C4-2B (cell line): ENCODE results near the gene ADAM22.

Source experiments
- H3K27ac ChIP-seq: fragments of 450-650 bp; 2 replicates; pipeline ENCODE4 v1.5.1; 2017
- ZFX ChIP-seq: fragments of 450-650 bp; IDR thresholded peaks from 2 replicates; pipeline ENCODE4 v1.6.1; 2017
- TF ChIP-seq, protein P1 (sequence below): fragments of 450-650 bp; conservative IDR thresholded peaks from 2 replicates; pipeline ENCODE4 v1.5.1; 2017; ENCODE audit warnings: mild to moderate bottlenecking

Gene ADAM22

GRCh38 chr7:88184848-88185304, 250.8 kb downstream of the ADAM22 start:
- no peak overlapping the region for H3K27ac ChIP-seq
- TF ChIP-seq, protein P1, sequence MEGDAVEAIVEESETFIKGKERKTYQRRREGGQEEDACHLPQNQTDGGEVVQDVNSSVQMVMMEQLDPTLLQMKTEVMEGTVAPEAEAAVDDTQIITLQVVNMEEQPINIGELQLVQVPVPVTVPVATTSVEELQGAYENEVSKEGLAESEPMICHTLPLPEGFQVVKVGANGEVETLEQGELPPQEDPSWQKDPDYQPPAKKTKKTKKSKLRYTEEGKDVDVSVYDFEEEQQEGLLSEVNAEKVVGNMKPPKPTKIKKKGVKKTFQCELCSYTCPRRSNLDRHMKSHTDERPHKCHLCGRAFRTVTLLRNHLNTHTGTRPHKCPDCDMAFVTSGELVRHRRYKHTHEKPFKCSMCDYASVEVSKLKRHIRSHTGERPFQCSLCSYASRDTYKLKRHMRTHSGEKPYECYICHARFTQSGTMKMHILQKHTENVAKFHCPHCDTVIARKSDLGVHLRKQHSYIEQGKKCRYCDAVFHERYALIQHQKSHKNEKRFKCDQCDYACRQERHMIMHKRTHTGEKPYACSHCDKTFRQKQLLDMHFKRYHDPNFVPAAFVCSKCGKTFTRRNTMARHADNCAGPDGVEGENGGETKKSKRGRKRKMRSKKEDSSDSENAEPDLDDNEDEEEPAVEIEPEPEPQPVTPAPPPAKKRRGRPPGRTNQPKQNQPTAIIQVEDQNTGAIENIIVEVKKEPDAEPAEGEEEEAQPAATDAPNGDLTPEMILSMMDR, result no peak
- no peak for TF ChIP-seq ZFX

- no peak for TF ChIP-seq ZFX
- TF ChIP-seq, protein P1, result no peak
- H3K27ac ChIP-seq, result no peak overlapping the region
These were observed 251.6 kb downstream of the ADAM22 start for GRCh38 chr7:88185650-88186049.

GRCh38 chr7:88191911-88192310, 257.9 kb downstream of the ADAM22 start:
- no peak overlapping the region for H3K27ac ChIP-seq
- no peak for TF ChIP-seq ZFX
- TF ChIP-seq, protein P1, result no peak

- no peak for TF ChIP-seq ZFX
- TF ChIP-seq, protein P1, result no peak
- H3K27ac ChIP-seq, result no peak overlapping the region
These were observed 266.2 kb downstream of the ADAM22 start for GRCh38 chr7:88200261-88200660.

GRCh38 chr7:88200789-88201188, 266.7 kb downstream of the ADAM22 start:
- no peak overlapping the region for H3K27ac ChIP-seq
- TF ChIP-seq ZFX, result no peak
- TF ChIP-seq, protein P1, result no peak

GRCh38 chr7:88201305-88201704, 267.3 kb downstream of the ADAM22 start:
- TF ChIP-seq ZFX, result no peak
- TF ChIP-seq, protein P1, result no peak
- H3K27ac ChIP-seq, result no peak overlapping the region

DNA sequence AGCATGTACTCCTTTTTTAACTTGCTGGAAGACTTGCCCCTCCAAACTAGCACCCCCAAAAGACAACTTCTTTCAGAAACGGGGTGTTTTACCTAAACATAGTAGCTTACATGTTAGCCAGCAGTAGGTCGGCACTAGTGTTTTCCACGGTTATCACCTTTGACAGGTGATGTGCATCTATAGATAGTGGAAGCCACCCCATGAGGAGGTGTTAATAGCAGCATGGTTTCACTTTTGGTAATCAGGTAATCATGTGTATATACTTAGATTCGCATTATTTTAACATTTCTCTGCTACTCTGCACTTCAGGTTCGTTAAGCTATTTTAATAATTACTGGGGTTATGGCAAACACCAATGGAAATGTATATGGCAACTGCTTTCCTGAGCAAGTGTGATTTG, 268.2 kb downstream of the ADAM22 start:
- H3K27ac ChIP-seq, result no peak overlapping the region
- TF ChIP-seq, protein P1, result no peak
- TF ChIP-seq ZFX, result no peak
